Activated naive CD8-positive, alpha-beta T cell treated with anti-CD3 and anti-CD28 coated beads for 36 hours (primary cell): ENCODE measurements around the gene IRS1. TPM values are rescaled to one million over a fixed set of nuclear protein-coding genes. Genes with fewer than 3 reads are reported as not detected.

ENCODE experiments used
- DNase-seq: peaks from one replicate; pipeline ENCODE4 v3.0.0; 2021
- H3K27ac Mint-ChIP-seq: one replicate; pipeline ENCODE4 v1.8.0; 2022; ENCODE audit warnings: mild to moderate bottlenecking, moderate library complexity, mixed read lengths
- H3K27me3 Mint-ChIP-seq: one replicate; pipeline ENCODE4 v1.8.0; 2022; ENCODE audit warnings: mild to moderate bottlenecking, mixed read lengths
- H3K36me3 Mint-ChIP-seq: one replicate; pipeline ENCODE4 v1.8.0; 2021; ENCODE audit warnings: mild to moderate bottlenecking, mixed read lengths
- H3K4me1 Mint-ChIP-seq: one replicate; pipeline ENCODE4 v1.8.0; 2021; ENCODE audit warnings: mixed read lengths
- H3K4me3 Mint-ChIP-seq: one replicate; pipeline ENCODE4 v1.8.0; 2022; ENCODE audit warnings: mild to moderate bottlenecking, moderate library complexity, mixed read lengths
- H3K9me3 Mint-ChIP-seq: one replicate; pipeline ENCODE4 v1.8.0; 2022; ENCODE audit warnings: mixed read lengths
- total RNA-seq, 2 experiments: library from RNA; stranded (reverse); gene quantifications; one replicate each; pipeline ENCODE4 v1.2.3, GENCODE V29; 2021

The IRS1 gene
- total RNA-seq, 2 experiments from 2014 or later: 4.4 to 5.1 TPM

DNA sequence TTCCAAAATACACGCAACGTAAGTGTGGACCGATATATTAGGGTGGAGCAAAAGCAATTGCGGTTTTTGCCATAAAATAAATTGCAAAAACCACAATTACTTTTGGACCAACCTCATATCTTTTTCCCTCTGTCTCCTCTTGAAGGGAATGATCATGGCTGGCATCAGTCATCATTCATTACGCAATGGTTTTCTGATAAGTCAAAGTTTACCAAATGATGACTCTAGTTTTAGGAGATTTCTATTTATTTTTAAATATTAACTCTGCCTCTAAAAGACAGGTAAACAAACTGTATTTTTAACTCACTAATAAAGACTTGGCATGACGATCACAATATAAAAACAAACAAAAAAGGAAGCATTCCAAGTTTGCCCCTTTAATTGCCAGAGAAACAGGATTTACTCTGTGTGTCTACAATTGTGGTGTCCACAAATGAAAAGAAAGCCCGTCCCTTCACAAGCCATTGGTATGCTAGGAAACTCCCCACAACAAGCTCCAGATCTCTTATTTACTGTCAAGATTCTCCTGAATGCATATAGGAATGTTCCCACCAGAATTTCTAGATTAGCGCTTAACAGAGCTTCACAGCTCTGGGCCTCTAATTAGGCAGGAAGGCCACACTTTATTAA, 61.3 kb downstream of the IRS1 start:
- H3K36me3 Mint-ChIP-seq: no peaks in the 10 kb centered on the region
- no peak overlapping the region for H3K4me3 Mint-ChIP-seq
- no peaks in the 10 kb centered on the region for H3K27me3 Mint-ChIP-seq
- DNase-seq: no peak
- no peaks in the 10 kb centered on the region for H3K9me3 Mint-ChIP-seq
- H3K27ac Mint-ChIP-seq: no peak overlapping the region
- peaks cover 8% of the 10 kb centered on the region for H3K4me1 Mint-ChIP-seq

DNA sequence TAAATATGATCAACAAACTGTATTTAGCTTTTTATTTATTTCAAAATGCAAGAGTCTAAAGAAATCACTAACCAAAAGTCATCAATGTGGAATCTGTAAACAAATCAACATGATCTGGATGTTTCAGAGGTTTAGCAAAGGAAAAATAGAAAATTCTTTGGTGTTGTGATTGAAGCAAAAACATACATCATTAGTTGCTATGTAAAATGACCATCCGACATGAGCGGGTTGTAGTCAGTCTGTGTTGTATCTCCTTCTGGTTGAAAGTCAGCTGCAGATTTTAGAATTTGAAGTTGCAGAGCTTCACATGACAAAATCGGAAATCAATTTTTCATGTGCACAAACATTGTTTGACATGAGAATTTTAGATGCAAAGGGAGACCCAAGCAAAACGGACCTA, 63.2 kb downstream of the IRS1 start:
- Mint-ChIP-seq H3K4me1 (peaks cover 8% of the 10 kb centered on the region), H3K27ac (no peak overlapping the region), H3K36me3 (peaks cover 2% of the 10 kb centered on the region), H3K9me3 (no peaks in the 10 kb centered on the region), H3K4me3 (no peak overlapping the region), H3K27me3 (no peaks in the 10 kb centered on the region)
- no peak for DNase-seq

DNA sequence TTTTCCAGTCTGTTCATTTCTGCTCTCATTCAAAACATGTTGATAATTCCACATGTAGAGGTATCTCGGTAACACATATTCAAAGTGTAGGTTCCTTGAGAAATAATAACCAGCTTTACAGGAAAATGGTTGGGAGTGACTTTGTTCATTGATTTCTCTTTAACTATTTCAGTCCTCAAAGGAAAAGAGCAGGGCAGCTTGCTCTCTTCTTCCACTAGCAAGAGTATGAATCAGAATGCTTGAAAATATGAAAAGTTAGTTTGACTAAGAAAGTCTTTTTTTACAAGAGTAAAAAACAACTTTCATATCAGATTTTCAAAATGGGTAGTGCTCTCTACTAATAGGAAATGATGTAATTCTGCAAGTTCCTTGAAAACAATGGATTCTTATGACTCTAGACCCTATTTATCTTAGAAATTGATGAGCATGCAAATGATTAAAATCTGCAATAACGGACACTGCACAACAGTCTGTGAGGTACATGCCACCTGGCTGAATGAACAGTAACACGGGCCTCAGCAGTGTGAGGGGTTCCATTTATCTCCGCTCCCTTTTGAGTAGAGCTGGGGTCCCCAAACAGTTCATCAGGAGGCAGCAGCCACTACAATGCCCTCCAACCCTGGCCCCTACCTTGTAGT, 65.6 kb downstream of the IRS1 start:
- Mint-ChIP-seq H3K36me3 (peaks cover 2% of the 10 kb centered on the region), H3K4me3 (no peak overlapping the region), H3K27ac (no peak overlapping the region), H3K27me3 (no peaks in the 10 kb centered on the region), H3K4me1 (peaks cover 6% of the 10 kb centered on the region), H3K9me3 (no peaks in the 10 kb centered on the region)
- DNase-seq: no peak

DNA sequence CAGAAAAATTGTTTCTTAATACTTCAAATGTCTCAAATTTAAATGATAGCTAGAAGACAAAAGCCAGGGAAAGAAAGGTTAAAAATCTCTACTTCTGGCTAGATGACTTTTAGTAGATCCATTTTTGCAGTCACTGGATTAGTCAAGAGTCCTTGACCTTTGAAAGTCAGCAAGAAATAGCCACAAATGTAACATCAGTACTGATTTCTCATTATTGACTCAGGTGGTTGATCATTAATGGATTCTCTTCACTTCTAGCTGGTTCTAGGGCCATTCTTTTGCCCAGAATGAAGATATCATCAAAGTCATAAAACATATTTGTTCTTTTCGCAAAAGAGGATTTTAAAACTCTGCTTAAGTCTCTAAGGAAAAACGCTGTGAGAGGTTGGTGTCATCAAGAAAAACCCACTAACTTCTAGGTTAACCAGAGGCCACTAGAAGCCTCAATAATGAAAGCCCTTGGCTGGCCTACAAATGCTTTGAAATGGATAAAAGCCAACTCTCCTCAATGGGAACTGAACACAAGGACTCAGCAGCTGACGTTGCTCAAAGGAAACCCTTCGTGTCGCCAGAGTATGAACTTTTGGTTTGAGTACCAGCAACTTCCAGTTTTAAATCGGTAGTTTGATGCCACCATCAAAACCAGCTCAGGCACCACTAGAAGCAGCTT, 66.3 kb downstream of the IRS1 start:
- H3K27ac Mint-ChIP-seq: no peak overlapping the region
- DNase-seq: no peak
- H3K4me3 Mint-ChIP-seq: no peak overlapping the region

GRCh38 chr2:226732478-226733188, 67.0 kb downstream of the IRS1 start:
- Mint-ChIP-seq H3K4me1 (peaks cover 6% of the 10 kb centered on the region), H3K36me3 (peaks cover 2% of the 10 kb centered on the region), H3K4me3 (no peak overlapping the region), H3K27me3 (no peaks in the 10 kb centered on the region), H3K9me3 (no peaks in the 10 kb centered on the region), H3K27ac (no peak overlapping the region)
- DNase-seq: no peak

More for the DNA sequence above, 66.3 kb downstream of the IRS1 start:
- Mint-ChIP-seq H3K36me3 (peaks cover 2% of the 10 kb centered on the region), H3K9me3 (no peaks in the 10 kb centered on the region), H3K4me1 (peaks cover 6% of the 10 kb centered on the region), H3K27me3 (no peaks in the 10 kb centered on the region)

DNA sequence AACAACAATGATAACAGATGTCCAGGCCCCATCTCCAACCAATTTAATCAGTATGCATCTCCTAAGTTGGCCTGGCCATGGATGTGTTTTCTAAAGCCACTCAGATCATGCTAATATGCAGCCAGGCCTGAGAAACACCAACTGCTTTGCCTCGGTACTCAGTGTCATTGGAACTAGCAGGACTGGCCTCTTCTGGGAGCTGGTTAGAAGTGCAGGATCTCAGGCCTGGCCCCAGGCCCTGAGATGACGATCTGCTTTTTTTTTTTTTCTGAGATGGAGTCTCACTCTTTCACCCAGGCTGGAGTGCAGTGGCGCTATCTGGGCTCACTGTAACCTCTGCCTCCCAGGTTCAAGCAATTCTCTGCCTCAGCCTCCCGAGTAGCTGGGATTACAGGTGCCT, 69.1 kb downstream of the IRS1 start:
- Mint-ChIP-seq H3K4me3 (no peak overlapping the region), H3K36me3 (peaks cover 2% of the 10 kb centered on the region), H3K27ac (no peak overlapping the region), H3K27me3 (peaks cover 6% of the 10 kb centered on the region), H3K9me3 (no peaks in the 10 kb centered on the region), H3K4me1 (peaks cover 6% of the 10 kb centered on the region)
- no peak for DNase-seq

DNA sequence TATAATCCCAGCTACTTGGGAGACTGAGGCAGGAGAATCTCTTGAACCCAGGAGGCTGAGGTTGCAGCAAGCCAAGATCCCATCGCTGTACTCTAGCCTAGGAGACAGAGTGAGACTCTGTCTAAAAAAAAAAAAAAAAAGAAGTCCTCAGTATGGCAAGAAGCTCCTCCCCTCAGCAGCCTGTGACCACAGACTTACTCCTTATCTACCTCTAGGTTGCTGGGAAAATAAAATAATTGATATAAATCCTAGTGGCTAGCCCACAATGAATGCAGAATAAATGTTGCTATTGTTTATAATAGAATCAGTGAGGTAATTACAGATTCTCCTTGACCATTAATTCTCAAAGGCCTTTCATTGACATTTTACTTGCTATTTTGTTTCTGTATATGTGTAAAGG, 70.6 kb downstream of the IRS1 start:
- DNase-seq: no peak
- Mint-ChIP-seq H3K27ac (no peak overlapping the region), H3K27me3 (peaks cover 18% of the 10 kb centered on the region), H3K9me3 (no peaks in the 10 kb centered on the region), H3K4me3 (no peak overlapping the region), H3K36me3 (peaks cover 2% of the 10 kb centered on the region), H3K4me1 (peaks cover 3% of the 10 kb centered on the region)

GRCh38 chr2:226727251-226727650, 72.4 kb downstream of the IRS1 start:
- Mint-ChIP-seq H3K27me3 (peaks cover 27% of the 10 kb centered on the region), H3K4me3 (no peak overlapping the region), H3K27ac (no peak overlapping the region), H3K36me3 (peaks cover 2% of the 10 kb centered on the region), H3K4me1 (no peaks in the 10 kb centered on the region), H3K9me3 (no peaks in the 10 kb centered on the region)
- no peak for DNase-seq

GRCh38 chr2:226726546-226726945, 73.1 kb downstream of the IRS1 start:
- peaks cover 27% of the 10 kb centered on the region for H3K27me3 Mint-ChIP-seq
- no peaks in the 10 kb centered on the region for H3K4me1 Mint-ChIP-seq
- H3K36me3 Mint-ChIP-seq: no peaks in the 10 kb centered on the region
- no peak overlapping the region for H3K4me3 Mint-ChIP-seq
- H3K9me3 Mint-ChIP-seq: no peaks in the 10 kb centered on the region
- DNase-seq: no peak
- no peak overlapping the region for H3K27ac Mint-ChIP-seq

DNA sequence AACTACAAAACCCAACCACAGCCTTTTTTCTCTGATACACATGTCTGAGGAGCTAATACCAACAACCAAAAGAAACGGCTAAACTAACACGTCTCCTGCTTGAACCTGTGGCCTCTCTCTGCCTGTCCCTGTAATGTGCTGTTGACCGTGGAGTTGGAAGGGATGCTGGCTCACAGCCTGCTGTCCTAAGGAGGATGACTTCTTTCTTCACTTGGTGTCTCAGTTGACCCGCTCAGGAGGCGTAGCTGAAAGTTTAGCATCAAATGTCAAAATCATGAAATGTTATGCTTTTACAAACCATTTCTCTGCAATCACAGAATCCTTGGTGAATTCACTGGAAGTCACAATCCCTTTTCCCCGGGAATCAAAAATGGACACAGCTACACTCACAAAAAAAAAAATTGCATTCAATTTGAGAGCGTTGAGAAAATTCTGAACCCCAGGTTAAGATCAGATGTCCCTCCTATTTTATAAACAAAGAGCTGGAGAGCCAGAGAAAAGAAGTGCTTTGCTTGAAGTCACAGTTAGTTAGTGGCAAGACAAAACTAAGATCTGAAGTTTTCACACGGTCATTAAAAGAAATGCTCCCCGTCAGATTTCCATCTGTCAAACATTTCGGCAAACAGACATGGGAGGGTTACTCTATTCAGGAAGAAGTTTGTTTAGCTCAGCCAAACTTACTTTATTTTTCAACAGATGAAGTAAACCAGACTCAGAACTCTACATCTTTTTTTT, 74.3 kb downstream of the IRS1 start:
- DNase-seq: no peak
- H3K36me3 Mint-ChIP-seq: no peaks in the 10 kb centered on the region
- peaks cover 36% of the 10 kb centered on the region for H3K27me3 Mint-ChIP-seq
- H3K4me3 Mint-ChIP-seq: no peak overlapping the region
- no peaks in the 10 kb centered on the region for H3K4me1 Mint-ChIP-seq
- H3K9me3 Mint-ChIP-seq: no peaks in the 10 kb centered on the region
- H3K27ac Mint-ChIP-seq: no peak overlapping the region

DNA sequence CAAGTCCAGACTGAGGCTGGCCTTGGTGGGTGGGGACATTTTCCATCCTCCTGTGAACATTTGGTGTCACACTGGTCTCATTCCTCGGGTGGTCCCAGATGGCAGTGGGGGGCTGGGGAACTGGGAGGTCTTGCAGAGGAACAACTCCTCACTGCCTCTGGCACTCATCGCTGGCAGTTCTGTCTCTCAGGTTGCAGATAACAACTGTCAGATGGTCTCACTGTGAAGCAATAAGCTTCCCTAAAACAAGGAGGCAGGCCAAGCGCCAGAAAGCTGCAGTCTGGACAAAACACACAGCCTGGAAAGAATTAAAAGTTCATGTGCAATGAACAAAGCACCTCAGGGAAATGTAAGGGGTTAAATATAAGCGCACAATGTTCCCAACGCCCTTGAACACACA, 78.1 kb downstream of the IRS1 start:
- Mint-ChIP-seq H3K36me3 (no peaks in the 10 kb centered on the region), H3K27me3 (peaks cover 46% of the 10 kb centered on the region), H3K9me3 (no peaks in the 10 kb centered on the region), H3K4me3 (no peak overlapping the region), H3K27ac (no peak overlapping the region), H3K4me1 (no peaks in the 10 kb centered on the region)
- no peak for DNase-seq

DNA sequence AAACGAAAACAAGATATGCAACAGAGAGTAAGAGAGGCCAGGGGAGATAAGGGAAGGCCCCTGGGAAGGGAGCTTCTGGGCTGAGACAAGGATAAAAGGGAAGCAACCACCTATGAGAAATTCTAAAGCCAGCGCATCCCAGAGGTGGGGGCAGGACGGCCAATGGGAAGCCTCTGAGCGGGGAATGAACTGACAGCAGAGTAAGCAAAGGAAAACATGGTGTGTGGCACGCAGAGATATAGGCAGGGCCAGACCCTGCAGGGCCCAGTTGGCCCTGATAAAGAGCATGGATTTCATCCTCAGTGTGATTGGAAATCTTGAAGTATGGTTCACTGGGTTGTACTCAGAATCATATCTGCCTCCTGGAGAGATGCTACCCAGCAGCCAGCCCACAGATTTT, 78.7 kb downstream of the IRS1 start:
- H3K27me3 Mint-ChIP-seq: peaks cover 45% of the 10 kb centered on the region
- H3K4me1 Mint-ChIP-seq: peaks cover 5% of the 10 kb centered on the region
- no peak overlapping the region for H3K4me3 Mint-ChIP-seq
- no peaks in the 10 kb centered on the region for H3K9me3 Mint-ChIP-seq
- no peak for DNase-seq
- H3K27ac Mint-ChIP-seq: no peak overlapping the region
- no peaks in the 10 kb centered on the region for H3K36me3 Mint-ChIP-seq

GRCh38 chr2:226717719-226718118, 81.9 kb downstream of the IRS1 start:
- H3K27me3 Mint-ChIP-seq: peaks cover 26% of the 10 kb centered on the region
- DNase-seq: no peak
- no peaks in the 10 kb centered on the region for H3K9me3 Mint-ChIP-seq
- H3K27ac Mint-ChIP-seq: no peak overlapping the region
- H3K36me3 Mint-ChIP-seq: no peaks in the 10 kb centered on the region
- no peak overlapping the region for H3K4me3 Mint-ChIP-seq
- peaks cover 5% of the 10 kb centered on the region for H3K4me1 Mint-ChIP-seq

- peaks cover 25% of the 10 kb centered on the region for H3K27me3 Mint-ChIP-seq
- no peaks in the 10 kb centered on the region for H3K36me3 Mint-ChIP-seq
- H3K9me3 Mint-ChIP-seq: no peaks in the 10 kb centered on the region
- DNase-seq: no peak
- H3K4me1 Mint-ChIP-seq: peaks cover 5% of the 10 kb centered on the region
- H3K27ac Mint-ChIP-seq: no peak overlapping the region
- H3K4me3 Mint-ChIP-seq: no peak overlapping the region
Observed at GRCh38 chr2:226716126-226716525, 83.5 kb downstream of the IRS1 start.
